ENCODE measurements around the gene SLC8A3.

DNA sequence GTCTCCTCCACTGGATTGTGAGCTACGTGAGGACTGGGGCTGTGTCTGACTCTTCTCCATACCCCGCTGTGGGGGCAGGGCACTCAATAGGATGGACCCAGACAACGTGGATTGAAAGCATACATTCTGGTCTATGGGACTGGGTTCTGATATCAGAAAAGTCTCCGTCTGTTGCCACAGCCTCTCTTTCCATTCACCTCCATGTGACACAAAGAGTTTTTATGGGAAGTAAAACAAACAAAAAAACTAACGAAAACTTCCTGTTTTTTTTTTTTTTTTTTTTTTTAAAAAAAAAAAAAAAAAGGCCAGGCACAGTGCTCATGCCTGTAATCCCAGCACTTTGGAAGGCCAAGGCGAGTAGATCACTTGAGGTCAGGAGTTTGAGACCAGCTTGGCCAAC lies 44.7 kb downstream of the SLC8A3 start:
- TF ChIP-seq, protein P1, sequence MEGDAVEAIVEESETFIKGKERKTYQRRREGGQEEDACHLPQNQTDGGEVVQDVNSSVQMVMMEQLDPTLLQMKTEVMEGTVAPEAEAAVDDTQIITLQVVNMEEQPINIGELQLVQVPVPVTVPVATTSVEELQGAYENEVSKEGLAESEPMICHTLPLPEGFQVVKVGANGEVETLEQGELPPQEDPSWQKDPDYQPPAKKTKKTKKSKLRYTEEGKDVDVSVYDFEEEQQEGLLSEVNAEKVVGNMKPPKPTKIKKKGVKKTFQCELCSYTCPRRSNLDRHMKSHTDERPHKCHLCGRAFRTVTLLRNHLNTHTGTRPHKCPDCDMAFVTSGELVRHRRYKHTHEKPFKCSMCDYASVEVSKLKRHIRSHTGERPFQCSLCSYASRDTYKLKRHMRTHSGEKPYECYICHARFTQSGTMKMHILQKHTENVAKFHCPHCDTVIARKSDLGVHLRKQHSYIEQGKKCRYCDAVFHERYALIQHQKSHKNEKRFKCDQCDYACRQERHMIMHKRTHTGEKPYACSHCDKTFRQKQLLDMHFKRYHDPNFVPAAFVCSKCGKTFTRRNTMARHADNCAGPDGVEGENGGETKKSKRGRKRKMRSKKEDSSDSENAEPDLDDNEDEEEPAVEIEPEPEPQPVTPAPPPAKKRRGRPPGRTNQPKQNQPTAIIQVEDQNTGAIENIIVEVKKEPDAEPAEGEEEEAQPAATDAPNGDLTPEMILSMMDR (IDR thresholded peaks at IDR 0.05) = no peak
- TF ChIP-seq POLR2A (IDR thresholded peaks at IDR 0.05) = no peak
